Head of caudate nucleus (tissue), 42 donors: ENCODE results near the gene COX7A2L.
"Not testable (repeated sequence)": the region's sequence is repeated elsewhere in the genome, so short reads cannot be mapped to it uniquely, and the experiment has no call there.

Source experiments
- DNase-seq, 42 donors: peaks; one replicate each; pipeline versions ENCODE4 v3.0.0 to v3.0.0-alpha.2; 2020 to 2021; ENCODE audit warnings: mixed read lengths in 7 of 42
- intact Hi-C: fragments of 100-400 bp; cut with DNase I; formaldehyde crosslinking; loops from one replicate; pipeline ENCODE4 v1.15.0; 2022

The COX7A2L gene, protein sequence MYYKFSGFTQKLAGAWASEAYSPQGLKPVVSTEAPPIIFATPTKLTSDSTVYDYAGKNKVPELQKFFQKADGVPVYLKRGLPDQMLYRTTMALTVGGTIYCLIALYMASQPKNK

GRCh38 chr2:42360890-42361727 is at the start of gene COX7A2L:
COX7A2L (minus strand) TSS chr2:42361217; CDS start chr2:42361161, 56 bp downstream.
- intact Hi-C loops: loop anchor here (10.0 kb wide), 1 partner anchor 266 kb away; no protein-coding TSS in a partner anchor
- peak; percentile 94 to 99 (median 98) for DNase-seq

DNA sequence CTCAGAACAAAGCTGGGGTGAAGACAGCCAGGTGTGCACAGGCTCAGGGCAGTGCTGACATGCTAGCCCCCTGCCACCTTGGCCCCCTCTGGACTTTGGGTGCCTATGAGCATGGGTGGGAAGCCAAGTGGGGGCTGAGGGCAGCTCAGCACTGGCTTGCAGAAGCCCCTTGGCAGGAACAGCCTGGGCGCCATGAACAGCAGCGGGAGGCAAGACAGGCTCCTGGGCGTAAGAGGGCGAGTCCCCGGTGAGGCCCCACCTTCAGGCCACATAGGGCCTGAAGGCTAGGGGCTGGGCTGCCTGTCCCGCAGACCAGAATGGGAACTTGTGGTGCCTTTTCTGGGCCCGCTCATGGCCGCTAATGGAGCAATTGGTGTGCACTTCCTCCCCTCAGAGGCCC is 47.0 kb upstream of the COX7A2L start:
- no peak for DNase-seq
- intact Hi-C loops: no loop called here

GRCh38 chr2:42407476-42407875 is 46.5 kb upstream of the COX7A2L start:
- intact Hi-C loops: no loop called here
- DNase-seq: no peak

DNA sequence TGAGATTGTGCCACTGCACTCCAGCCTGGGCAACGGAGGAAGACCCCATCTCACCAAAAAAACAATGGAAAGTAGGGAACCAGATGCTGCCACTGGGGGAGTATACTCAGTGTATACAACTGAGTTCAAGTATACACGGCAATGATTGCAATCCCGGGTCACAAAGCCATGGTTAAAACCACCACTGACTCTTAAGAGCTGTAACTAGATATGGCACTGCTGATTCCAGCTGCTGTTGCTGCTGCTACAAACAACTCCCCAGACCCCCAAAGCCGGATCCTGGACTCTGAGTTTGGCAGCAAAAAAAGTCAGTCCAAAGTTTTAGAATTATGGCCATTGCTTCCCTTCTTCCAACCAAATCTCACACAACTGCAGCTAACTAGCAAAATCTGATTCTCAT is 43.7 kb upstream of the COX7A2L start:
- no peak for DNase-seq
- intact Hi-C loops: no loop called here

DNA sequence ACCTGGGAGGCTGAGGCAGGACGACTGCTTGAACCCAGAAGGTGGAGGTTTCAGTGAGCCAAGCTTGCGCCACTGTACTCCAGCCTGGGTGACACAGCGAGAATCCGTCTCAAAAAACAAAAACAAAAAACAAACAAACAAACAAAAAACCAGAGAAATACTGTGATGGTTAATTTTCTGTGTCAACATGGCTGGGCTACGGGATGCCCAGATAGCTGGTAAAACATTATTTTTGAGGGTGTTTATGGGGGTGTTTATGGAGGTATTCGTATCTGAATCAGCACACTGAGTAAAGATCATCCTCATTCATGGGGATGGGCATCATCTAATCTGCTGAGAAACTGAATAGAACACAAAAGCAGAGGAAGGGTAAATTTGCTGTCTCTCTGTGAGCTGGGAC is 40.8 kb upstream of the COX7A2L start:
- intact Hi-C loops: no loop called here

DNA sequence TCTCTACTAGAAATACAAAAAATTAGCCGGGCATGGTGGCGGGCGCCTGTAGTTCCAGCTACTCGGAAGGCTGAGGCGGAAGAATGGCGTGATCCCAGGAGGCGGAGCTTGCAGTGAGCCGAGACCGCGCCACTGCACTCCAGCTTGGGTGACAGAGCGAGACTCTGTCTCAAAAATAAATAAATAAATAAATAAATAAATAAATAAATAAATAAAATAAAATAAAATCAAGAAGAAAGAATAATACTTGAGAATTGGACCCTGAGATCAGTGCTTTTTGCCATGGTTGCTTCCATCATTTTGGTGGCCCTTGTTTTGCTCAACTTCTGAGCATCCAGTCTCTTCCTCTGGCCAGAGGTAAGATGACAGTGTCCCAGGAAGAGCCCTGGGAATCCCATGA is 37.0 kb upstream of the COX7A2L start:
- intact Hi-C loops, DNase-seq: not testable (repeated sequence)

More for the DNA sequence above, 40.8 kb upstream of the COX7A2L start:
- no peak for DNase-seq

GRCh38 chr2:42393320-42393719 is 32.3 kb upstream of the COX7A2L start:
- intact Hi-C loops, DNase-seq: not testable (repeated sequence)

DNA sequence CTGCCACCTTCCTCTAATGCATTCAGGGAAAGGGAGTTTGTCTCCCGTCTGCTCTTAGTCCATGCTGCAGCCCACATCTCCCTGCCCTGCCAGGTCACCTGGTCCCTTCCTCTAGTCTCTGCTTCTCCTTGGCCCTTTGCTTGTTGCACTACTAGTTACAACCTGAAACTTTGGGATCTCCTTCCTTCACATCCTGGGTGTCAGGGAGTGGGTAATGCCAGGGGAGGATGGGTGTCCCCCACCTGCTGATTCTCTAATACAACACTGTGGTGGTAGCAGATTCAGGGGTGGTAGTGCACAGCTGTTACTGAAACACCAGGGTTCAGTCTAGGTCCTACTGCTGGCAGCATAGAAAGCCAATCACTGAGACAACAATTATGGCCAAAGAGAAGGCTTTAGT is 31.2 kb upstream of the COX7A2L start:
- intact Hi-C loops: no loop called here

DNA sequence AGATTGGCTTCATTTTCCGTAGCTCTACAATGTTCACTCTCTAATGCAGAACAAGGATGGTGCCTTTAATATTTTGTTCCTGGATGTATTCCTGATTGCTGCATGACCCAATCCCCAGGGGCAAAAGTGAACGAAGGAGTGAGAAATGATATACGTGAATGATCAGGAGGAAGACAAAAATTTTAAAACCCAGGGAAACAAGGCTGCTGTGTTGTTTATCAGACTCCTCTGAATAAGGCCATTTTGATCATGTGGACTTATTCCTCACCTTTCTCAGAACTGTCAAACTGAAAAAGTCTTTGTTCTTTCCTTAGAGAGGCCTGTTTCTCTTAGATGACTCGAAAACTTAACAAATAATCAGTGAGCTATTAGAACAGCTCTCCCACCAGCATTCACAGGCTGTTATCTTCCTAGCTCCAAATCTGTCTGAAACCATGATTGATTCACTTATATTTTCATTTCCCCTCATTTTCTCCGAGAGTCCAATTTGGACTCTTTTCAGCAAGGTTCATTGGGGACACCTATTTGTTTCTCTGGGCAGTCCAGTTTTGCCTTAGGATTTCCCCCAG is 29.5 kb upstream of the COX7A2L start:
- DNase-seq: peak in 1 of 42 donors; percentile 21
- intact Hi-C loops: no loop called here

More for the DNA sequence above, 31.2 kb upstream of the COX7A2L start:
- peak in 1 of 42 donors; percentile 29 for DNase-seq

- DNase-seq: no peak
- intact Hi-C loops: no loop called here
Observed at GRCh38 chr2:42386682-42387081, 25.7 kb upstream of the COX7A2L start.

GRCh38 chr2:42385225-42385624 is 24.2 kb upstream of the COX7A2L start:
- intact Hi-C loops: no loop called here
- DNase-seq: peak in 16 of 42 donors; percentile 20 to 65 (median 38)

DNA sequence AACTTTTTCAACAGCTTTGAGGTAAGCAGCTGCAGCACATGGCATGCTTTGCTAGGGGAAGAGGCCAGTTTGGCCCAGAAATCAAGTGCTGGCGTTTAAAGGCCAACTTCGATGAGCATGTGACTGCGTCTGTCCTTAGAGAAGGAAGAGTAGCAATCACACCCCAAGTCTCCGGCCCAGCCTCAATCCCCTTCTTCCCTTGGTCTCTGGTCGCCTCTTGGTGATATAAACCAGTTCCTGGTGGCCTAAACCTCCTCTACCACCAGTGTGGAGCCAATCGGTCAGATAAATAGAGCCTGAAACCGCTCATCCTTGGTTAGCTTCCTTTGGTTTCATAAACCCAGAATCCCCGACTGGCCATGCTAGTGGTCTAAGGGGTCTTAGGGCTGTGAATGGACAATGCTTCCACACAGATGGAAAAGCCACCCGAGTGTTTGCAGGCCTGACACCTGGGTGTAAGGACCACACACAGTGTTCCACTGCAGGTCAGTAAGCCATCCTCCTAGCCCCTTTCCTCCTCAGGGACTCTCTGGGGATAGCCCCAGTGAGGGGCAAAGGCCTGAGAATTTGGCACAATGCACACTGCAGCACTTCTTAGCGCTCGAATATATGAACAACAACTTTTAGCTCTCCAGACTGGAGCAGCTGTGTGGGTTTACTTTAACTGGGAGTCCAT is 23.0 kb upstream of the COX7A2L start:
- intact Hi-C loops: no loop called here
- no peak for DNase-seq

DNA sequence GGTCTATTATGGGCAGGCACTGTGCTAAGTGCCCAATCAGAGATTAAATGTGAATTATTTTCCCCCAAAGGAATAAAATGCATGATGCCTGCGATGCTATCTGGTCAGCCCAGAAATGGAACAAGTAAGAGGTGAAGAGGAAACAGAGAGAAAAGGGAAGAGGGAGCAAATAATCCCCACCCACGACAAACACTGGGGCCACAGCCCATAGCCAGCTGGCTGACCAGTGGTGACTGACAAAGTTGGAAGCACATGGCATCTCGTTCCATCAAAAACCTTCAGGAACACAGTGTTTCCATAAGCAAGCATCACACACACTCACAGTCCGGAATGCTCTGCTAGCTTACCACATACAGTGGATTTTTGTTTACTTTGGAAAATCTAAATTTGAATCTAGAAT is 21.1 kb upstream of the COX7A2L start:
- intact Hi-C loops: no loop called here
- DNase-seq: no peak

- intact Hi-C loops, DNase-seq: not testable (repeated sequence)
Observed at GRCh38 chr2:42380026-42380425, 19.0 kb upstream of the COX7A2L start.

DNA sequence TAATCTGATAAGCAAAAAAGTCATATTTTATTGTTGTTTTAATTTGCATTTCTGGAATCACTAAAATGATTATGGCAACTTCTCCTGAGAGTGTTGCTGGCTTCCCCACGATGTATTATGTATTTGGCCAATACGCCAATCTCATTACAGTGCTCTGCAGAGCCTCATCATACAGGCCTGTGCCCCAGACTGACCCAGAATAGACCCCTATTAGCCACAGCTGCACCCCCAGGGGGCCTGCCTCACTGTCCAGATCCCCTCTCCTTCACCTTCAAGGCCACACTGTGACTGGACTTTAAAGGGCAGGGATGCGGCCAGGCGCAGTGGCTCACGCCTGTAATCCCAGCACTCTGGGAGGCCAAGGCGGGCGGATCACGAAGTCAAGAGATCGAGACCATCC is 17.4 kb upstream of the COX7A2L start:
- no peak for DNase-seq
- intact Hi-C loops: no loop called here

DNA sequence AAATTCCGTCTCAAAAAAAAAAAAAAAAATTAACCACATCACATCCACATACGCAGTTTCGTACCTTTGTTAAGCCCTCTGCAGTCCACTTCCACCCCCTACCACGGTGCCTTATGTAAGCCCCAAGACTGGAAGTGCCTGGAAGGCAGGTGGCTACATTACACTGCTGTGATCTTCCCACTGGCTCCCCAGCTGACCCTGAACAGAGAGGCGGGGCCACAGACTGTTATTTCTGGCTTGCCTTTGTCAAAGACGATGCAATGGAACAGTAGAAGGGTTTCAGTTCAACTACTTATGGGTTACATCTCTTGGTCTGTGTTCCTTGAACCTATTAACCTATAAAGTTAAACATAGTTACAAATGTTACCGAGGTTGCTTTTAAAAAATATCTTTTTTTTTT is 15.7 kb upstream of the COX7A2L start:
- DNase-seq: no peak
- intact Hi-C loops: no loop called here

- DNase-seq: peak in 14 of 42 donors; percentile 25 to 73 (median 40)
- intact Hi-C loops: no loop called here
Observed at GRCh38 chr2:42372474-42373200, 11.6 kb upstream of the COX7A2L start.

- DNase-seq: no peak
- intact Hi-C loops: no loop called here
Observed at GRCh38 chr2:42371611-42372473, 10.8 kb upstream of the COX7A2L start.
